GM18499 (cell line): ENCODE measurements around the gene MVD.

ENCODE experiments used
- ATAC-seq: cut with Tn5 transposase; IDR thresholded peaks from one replicate; pipeline ENCODE4 v1.9.1; 2021; ENCODE audit warnings: moderate number of reproducible peaks; ENCODE audit not compliant: insufficient read depth, unreplicated experiment

Gene MVD

GRCh38 chr16:88659160-88659559, 3.7 kb downstream of the MVD start:
- ATAC-seq, result no peak

- no peak for ATAC-seq
These were observed 4.2 kb downstream of the MVD start for GRCh38 chr16:88658714-88659113.

- no peak for ATAC-seq
These were observed 5.5 kb downstream of the MVD start for GRCh38 chr16:88657371-88657770.

GRCh38 chr16:88656291-88656980, 6.5 kb downstream of the MVD start:
- no peak for ATAC-seq

GRCh38 chr16:88655733-88656281, 7.1 kb downstream of the MVD start:
- ATAC-seq, result no peak

GRCh38 chr16:88655053-88655732, 7.7 kb downstream of the MVD start:
- no peak for ATAC-seq

GRCh38 chr16:88654363-88655052, 8.4 kb downstream of the MVD start:
- no peak for ATAC-seq

GRCh38 chr16:88653596-88654362, 9.1 kb downstream of the MVD start:
- ATAC-seq, result no peak

GRCh38 chr16:88653101-88653500, 9.8 kb downstream of the MVD start:
- no peak for ATAC-seq

GRCh38 chr16:88652762-88653063, 10.2 kb downstream of the MVD start:
- ATAC-seq, result no peak

GRCh38 chr16:88651989-88652761, 10.7 kb downstream of the MVD start:
- no peak for ATAC-seq

GRCh38 chr16:88651276-88651988, 11.5 kb downstream of the MVD start:
- peak; percentile 46 for ATAC-seq

GRCh38 chr16:88650749-88651275, 12.1 kb downstream of the MVD start, which contains the start of gene CYBA:
Gene CYBA, minus strand, starts transcription at chr16:88651053. Its CDS starts 40 bp downstream, at chr16:88651013.
- ATAC-seq, result peak; percentile 39

GRCh38 chr16:88649924-88650748, 12.8 kb downstream of the MVD start:
- no peak for ATAC-seq

GRCh38 chr16:88649195-88649923, 13.5 kb downstream of the MVD start:
- ATAC-seq, result no peak

- ATAC-seq, result no peak
These were observed 15.5 kb downstream of the MVD start for GRCh38 chr16:88647178-88648070.
